Endothelial cell of umbilical vein (primary cell): ENCODE results near the gene ZNF385B. TPM values are rescaled to one million over a fixed set of nuclear protein-coding genes. Genes with fewer than 3 reads are reported as not detected.

Experiments
- BruUV-seq: library from RNA; stranded (reverse); fragments of 400-500 nt; replicated peaks from 2 replicates; lab custom pipeline; 2021; lab: Mats Ljungman, UMichigan
- CTCF ChIA-PET: fragments of 300-600, 350-600 bp; sonication (Branson Sonifier 250); formaldehyde crosslinking; loops from one replicate; lab custom pipeline; 2021; ENCODE audit warnings: antibody characterized with exemption, inconsistent platforms; lab: Charles Lee
- POLR2A ChIA-PET: fragments of 300-600, 350-600 bp; sonication (Branson Sonifier 250); formaldehyde crosslinking; loops from one replicate; lab custom pipeline; 2021; ENCODE audit warnings: antibody characterized with exemption, inconsistent platforms; lab: Charles Lee
- DNase-seq: peaks from one replicate; pipeline ENCODE4 v3.0.0-alpha.2; 2011; ENCODE audit warnings: low read depth, low spot score
- FAIRE-seq: peaks from 2 replicates; lab custom pipeline; 2011; peaks lifted over from hg19 to GRCh38; lab: Jason Lieb, UNC
- H2AFZ ChIP-seq: 2 replicates; pipeline ENCODE4 v1.6.0; 2012; ENCODE audit warnings: low read depth, low read length, control low read depth, inconsistent platforms
- H3K27ac ChIP-seq: 2 replicates; pipeline ENCODE4 v1.5.1; 2011; ENCODE audit warnings: low read depth, mild to moderate bottlenecking, control low read depth, low read length, moderate library complexity; ENCODE audit not compliant: insufficient read depth
- H3K27me3 ChIP-seq, 2 experiments: 2 replicates each; pipeline versions ENCODE4 v1.6.0 to v1.6.1; 2011; ENCODE audit warnings: low read length in 2 of 2, mixed read lengths in 1 of 2; ENCODE audit not compliant: control insufficient read depth in 2 of 2, insufficient read depth in 2 of 2
- H3K36me3 ChIP-seq, 2 experiments: 2 replicates in 1 of 2; 3 replicates in 1 of 2; pipeline ENCODE4 v1.5.1; 2011; ENCODE audit warnings: low read length in 2 of 2, mild to moderate bottlenecking in 1 of 2, moderate library complexity in 1 of 2; ENCODE audit not compliant: control insufficient read depth in 2 of 2, insufficient read depth in 2 of 2; ENCODE audit errors: extremely low read depth in 1 of 2
- H3K4me1 ChIP-seq: 3 replicates; pipeline ENCODE4 v1.5.1; 2011; ENCODE audit warnings: mild to moderate bottlenecking, low read length; ENCODE audit not compliant: control insufficient read depth, insufficient read depth; ENCODE audit errors: extremely low read depth
- H3K4me2 ChIP-seq: 2 replicates; pipeline ENCODE4 v1.6.1; 2011; ENCODE audit warnings: low read length, control low read depth, mixed read lengths; ENCODE audit not compliant: insufficient read depth
- H3K4me3 ChIP-seq, 3 experiments: fragments of 200-600 bp in 1 of 3; sonication (generic), shearing (Covaris generic) in 1 of 3; replicated peaks in 1 of 3; 2 replicates each; pipeline ENCODE4 v1.5.1; 2011 to 2016; ENCODE audit warnings: control low read depth in 3 of 3, low read length in 3 of 3, mild to moderate bottlenecking in 2 of 3, inconsistent platforms in 1 of 3, low read depth in 1 of 3, moderate library complexity in 1 of 3; ENCODE audit not compliant: insufficient read depth in 1 of 3
- H3K79me2 ChIP-seq: 2 replicates; pipeline ENCODE4 v1.6.0; 2012; ENCODE audit warnings: low read length, inconsistent platforms; ENCODE audit not compliant: control insufficient read depth, insufficient read depth
- H3K9ac ChIP-seq: replicated peaks from 2 replicates; pipeline ENCODE3; 2011; ENCODE audit warnings: low read length, control low read depth; ENCODE audit not compliant: insufficient read depth; ENCODE audit errors: extremely low read depth
- H3K9me1 ChIP-seq: replicated peaks from 3 replicates; pipeline ENCODE4 v1.6.0; 2011; ENCODE audit warnings: mild to moderate bottlenecking, low read length; ENCODE audit not compliant: control insufficient read depth, insufficient read depth; ENCODE audit errors: extremely low read depth
- H3K9me3 ChIP-seq: replicated peaks from 2 replicates; pipeline ENCODE4 v1.5.1; 2012; ENCODE audit warnings: low read length, inconsistent platforms; ENCODE audit not compliant: control insufficient read depth, insufficient read depth
- H4K20me1 ChIP-seq: replicated peaks from 2 replicates; pipeline ENCODE3; 2011; ENCODE audit warnings: mild to moderate bottlenecking, low read length; ENCODE audit not compliant: control insufficient read depth, insufficient read depth; ENCODE audit errors: extremely low read depth
- EZH2 ChIP-seq: IDR thresholded peaks from 2 replicates; pipeline ENCODE4 v1.6.1; 2012; ENCODE audit warnings: borderline replicate concordance, low read depth, mild to moderate bottlenecking, moderate library complexity, low read length, inconsistent platforms; ENCODE audit not compliant: severe bottlenecking
- FOS ChIP-seq: IDR thresholded peaks from 2 replicates; pipeline ENCODE4 v1.6.1; 2011; ENCODE audit warnings: mild to moderate bottlenecking, low read length, moderate library complexity, borderline replicate concordance; ENCODE audit not compliant: insufficient read depth
- GATA2 ChIP-seq: IDR thresholded peaks from 2 replicates; pipeline ENCODE4 v1.7.0; 2011; ENCODE audit warnings: low read depth, mild to moderate bottlenecking, moderate library complexity, mixed read lengths, low read length; ENCODE audit not compliant: insufficient read length, insufficient read depth
- JUN ChIP-seq: IDR thresholded peaks from 2 replicates; pipeline ENCODE4 v1.6.1; 2011; ENCODE audit warnings: borderline replicate concordance, low read depth; ENCODE audit not compliant: insufficient read length, insufficient read depth
- MAX ChIP-seq: IDR thresholded peaks from 2 replicates; pipeline ENCODE4 v1.6.1; 2011; ENCODE audit not compliant: insufficient read depth, insufficient read length
- MYC ChIP-seq: IDR thresholded peaks from one replicate; pipeline ENCODE4 v1.6.1; 2011; ENCODE audit warnings: mild to moderate bottlenecking, low read depth, low read length
- POLR2A ChIP-seq: IDR thresholded peaks from 2 replicates; pipeline ENCODE4 v1.6.1; 2012; ENCODE audit warnings: low read depth, mild to moderate bottlenecking, control low read depth, low read length
- POLR2AphosphoS5 ChIP-seq: IDR thresholded peaks from 2 replicates; pipeline ENCODE4 v1.6.1; 2012; ENCODE audit warnings: low read depth, mild to moderate bottlenecking, control low read depth, low read length, moderate library complexity; ENCODE audit not compliant: insufficient read depth
- dilution Hi-C: fragments of 300-500 bp; cut with MboI; formaldehyde crosslinking; loops from one replicate; pipeline ENCODE4 v1.15.0; 2019; ENCODE audit warnings: low sequenced_read_pairs; ENCODE audit not compliant: extremely low pct_ligation_motif_present
- intact Hi-C: fragments of 100-400 bp; cut with micrococcal nuclease; formaldehyde crosslinking; loops from one replicate; pipeline ENCODE4 v1.10.0; 2022
- polyA plus RNA-seq, 4 experiments: library from polyadenylated mRNA; depleted of rRNA in 3 of 4; stranded (reverse) in 3 of 4; unstranded in 1 of 4; fragments of >200 nt; gene quantifications; 2 replicates each; pipeline versions ENCODE4 v1.2.1 to v1.2.3, GENCODE V29; 2011 to 2012; ENCODE audit warnings: missing spikeins in 1 of 4
- total RNA-seq: library from RNA; stranded (reverse); gene quantifications from 2 replicates; pipeline ENCODE4 v1.2.3, GENCODE V29; 2021
- TF ChIP-seq, protein P1 (sequence below), 2 donors: IDR thresholded peaks; 1 replicate in 1 of 2; 2 replicates in 1 of 2; pipeline ENCODE4 v1.5.1; 2011; ENCODE audit warnings: low read length in 2 of 2, mild to moderate bottlenecking in 2 of 2, moderate library complexity in 2 of 2, control low read depth in 1 of 2, inconsistent platforms in 1 of 2, low read depth in 1 of 2; ENCODE audit not compliant: insufficient read depth in 1 of 2; ENCODE audit errors: extremely low read depth in 1 of 2

ZNF385B gene
- total and polyA plus RNA-seq, 2 donors (not counting 3 experiments of a cell fraction or from before 2014, with no cell fraction given), result not detected

DNA sequence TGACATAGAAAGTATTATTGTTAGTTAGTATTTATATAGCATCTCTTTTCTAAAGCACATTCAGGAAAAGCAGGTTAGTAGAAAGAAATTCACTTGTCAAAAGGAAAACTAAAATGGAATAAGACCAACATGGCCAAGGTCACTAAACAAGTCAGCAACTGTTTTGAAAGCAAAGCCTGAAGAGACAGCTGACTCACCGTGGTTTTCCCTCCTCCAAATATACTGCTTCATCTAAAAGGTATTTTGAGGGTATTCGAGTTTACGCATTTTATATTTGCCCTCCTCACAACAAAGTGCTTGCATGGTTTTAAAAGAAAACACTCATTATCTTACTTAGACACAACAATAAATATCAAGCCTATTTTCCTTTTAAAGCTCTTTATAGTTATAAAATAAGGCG lies 24.0 kb downstream of the ZNF385B start:
- no peak overlapping the region for H3K9ac ChIP-seq
- H3K9me1 ChIP-seq, result no peaks in the 10 kb centered on the region
- DNase-seq (no peak), FAIRE-seq (no peak)
- no peak overlapping the region for H3K4me3 ChIP-seq
- H3K4me1 ChIP-seq, result no peaks in the 10 kb centered on the region
- dilution Hi-C loops, result no loop called here
- intact Hi-C loops, result no loop called here
- no peak overlapping the region for H3K27ac ChIP-seq
- H2AFZ ChIP-seq, result no peak overlapping the region
- ChIA-PET CTCF (interaction anchor here (0.9 kb wide), 1 partner anchor 9 kb away, joined by 3 read pairs; no protein-coding TSS in a partner anchor), POLR2A (no interaction called here)
- no peaks in the 10 kb centered on the region for H3K79me2 ChIP-seq
- BruUV-seq, result no TSS peak
- H3K27me3 ChIP-seq, result peaks cover 2% of the 10 kb centered on the region in 2 experiments
- H3K4me2 ChIP-seq, result no peak overlapping the region
- H4K20me1 ChIP-seq, result no peaks in the 10 kb centered on the region
- TF ChIP-seq EZH2, result no peak
- TF ChIP-seq MAX, result no peak
- TF ChIP-seq POLR2AphosphoS5, result no peak
- no peak for TF ChIP-seq MYC
- no peak for TF ChIP-seq GATA2
- TF ChIP-seq, protein P1, sequence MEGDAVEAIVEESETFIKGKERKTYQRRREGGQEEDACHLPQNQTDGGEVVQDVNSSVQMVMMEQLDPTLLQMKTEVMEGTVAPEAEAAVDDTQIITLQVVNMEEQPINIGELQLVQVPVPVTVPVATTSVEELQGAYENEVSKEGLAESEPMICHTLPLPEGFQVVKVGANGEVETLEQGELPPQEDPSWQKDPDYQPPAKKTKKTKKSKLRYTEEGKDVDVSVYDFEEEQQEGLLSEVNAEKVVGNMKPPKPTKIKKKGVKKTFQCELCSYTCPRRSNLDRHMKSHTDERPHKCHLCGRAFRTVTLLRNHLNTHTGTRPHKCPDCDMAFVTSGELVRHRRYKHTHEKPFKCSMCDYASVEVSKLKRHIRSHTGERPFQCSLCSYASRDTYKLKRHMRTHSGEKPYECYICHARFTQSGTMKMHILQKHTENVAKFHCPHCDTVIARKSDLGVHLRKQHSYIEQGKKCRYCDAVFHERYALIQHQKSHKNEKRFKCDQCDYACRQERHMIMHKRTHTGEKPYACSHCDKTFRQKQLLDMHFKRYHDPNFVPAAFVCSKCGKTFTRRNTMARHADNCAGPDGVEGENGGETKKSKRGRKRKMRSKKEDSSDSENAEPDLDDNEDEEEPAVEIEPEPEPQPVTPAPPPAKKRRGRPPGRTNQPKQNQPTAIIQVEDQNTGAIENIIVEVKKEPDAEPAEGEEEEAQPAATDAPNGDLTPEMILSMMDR (IDR thresholded peaks at IDR 0.05; ENCODE audit: extremely low read depth in 1 of 2, insufficient read depth in 1 of 2, low read depth in 1 of 2, low read length in 2 of 2), result no peak
- TF ChIP-seq JUN, result no peak
- no peak for TF ChIP-seq POLR2A
- TF ChIP-seq FOS, result no peak
- no peaks in the 10 kb centered on the region for H3K9me3 ChIP-seq
- no peaks in the 10 kb centered on the region for H3K36me3 ChIP-seq
